Lung microvascular endothelial cell (primary cell): ENCODE results near the gene ITIH2. TPM values are rescaled to one million over a fixed set of nuclear protein-coding genes. Genes with fewer than 3 reads are reported as not detected.
"Not testable (repeated sequence)": the region's sequence is repeated elsewhere in the genome, so short reads cannot be mapped to it uniquely, and the experiment has no call there.

Source experiments
- DNase-seq, 2 donors: peaks; one replicate each; pipeline versions ENCODE4 v3.0.0 to v3.0.0-alpha.2; 2010; ENCODE audit warnings: low read depth in 2 of 2
- total RNA-seq: library from RNA; depleted of rRNA; stranded (reverse); fragments of >200 nt; gene quantifications from 2 replicates; pipeline ENCODE4 v1.2.1, GENCODE V29; 2014

ITIH2 gene
- total RNA-seq, 1 donor from 2014 or later, result not detected

GRCh38 chr10:7738536-7739407 is 35.7 kb downstream of the ITIH2 start:
- DNase-seq, result no peak

- DNase-seq, result no peak
These were observed 41.2 kb downstream of the ITIH2 start for GRCh38 chr10:7744307-7744706.

GRCh38 chr10:7748637-7749036 is 45.5 kb downstream of the ITIH2 start:
- not testable (repeated sequence) for DNase-seq

- DNase-seq, result no peak
These were observed 47.1 kb downstream of the ITIH2 start for GRCh38 chr10:7750222-7750621.

GRCh38 chr10:7752251-7752650 is 49.1 kb downstream of the ITIH2 start:
- DNase-seq, result no peak

GRCh38 chr10:7755103-7755502 is 52.0 kb downstream of the ITIH2 start:
- no peak for DNase-seq

- peak; percentile 43 to 65 for DNase-seq
These were observed 53.4 kb downstream of the ITIH2 start for GRCh38 chr10:7756360-7756992.

- DNase-seq, result no peak
These were observed 60.8 kb downstream of the ITIH2 start for GRCh38 chr10:7763929-7764328.

GRCh38 chr10:7766241-7766640 is 63.1 kb downstream of the ITIH2 start:
- DNase-seq, result no peak

- DNase-seq, result no peak
These were observed 64.1 kb downstream of the ITIH2 start for GRCh38 chr10:7767209-7767608.

GRCh38 chr10:7768417-7768816 is 65.3 kb downstream of the ITIH2 start:
- DNase-seq, result no peak

GRCh38 chr10:7773845-7774801 is 71.0 kb downstream of the ITIH2 start:
- DNase-seq, result peak; percentile 41 to 72

GRCh38 chr10:7776777-7777176 is 73.7 kb downstream of the ITIH2 start:
- DNase-seq, result no peak

- not testable (repeated sequence) for DNase-seq
These were observed 79.1 kb downstream of the ITIH2 start for GRCh38 chr10:7782194-7782593.

- DNase-seq, result no peak
These were observed 83.3 kb downstream of the ITIH2 start for GRCh38 chr10:7786430-7786829.

GRCh38 chr10:7787150-7787856 is 84.2 kb downstream of the ITIH2 start:
- peak; percentile 11 to 28 for DNase-seq

- DNase-seq, result peak; percentile 98
These were observed 84.9 kb downstream of the ITIH2 start, which contains the start of the genes ATP5F1C and KIN for GRCh38 chr10:7787857-7788638. ATP5F1C (plus strand) TSS chr10:7788177; CDS start chr10:7788208, 31 bp downstream. KIN (minus strand) TSS chr10:7787993; CDS start chr10:7787933, 60 bp downstream.

GRCh38 chr10:7788639-7789286 is 85.6 kb downstream of the ITIH2 start:
- DNase-seq, result peak; percentile 15 to 28

- peak; percentile 16 to 27 for DNase-seq
These were observed 86.3 kb downstream of the ITIH2 start for GRCh38 chr10:7789390-7789789.
